Posterior vena cava (tissue), 2 donors: ENCODE data around the gene AOPEP. TPM values are rescaled to one million over a fixed set of nuclear protein-coding genes. Genes with fewer than 3 reads are reported as not detected.
A peak's percentile ranks its signal among the peaks of the same experiment; 100 is the strongest.

Experiments
- DNase-seq: peaks from one replicate; pipeline ENCODE4 v3.0.0-alpha.2; 2020; ENCODE audit warnings: low spot score
- intact Hi-C, 2 donors: fragments of 100-400 bp; cut with DNase I; formaldehyde crosslinking; loops; one replicate each; pipeline versions ENCODE4 v1.14.1 to v1.14.2; 2022 to 2023
- total RNA-seq, 2 donors: library from RNA; stranded (reverse); fragmentation: NEBNext Ultra II Directional; extraction: Animal tissue kit (Norgen Biotek cat#: 25700); gene quantifications; one replicate each; pipeline ENCODE4 v1.2.1, GENCODE V29; 2021
- donor health status: DM: yes; HTN: yes; CAD: no.
- donor health status: DM: yes; HTN: yes; CAD: no.

AOPEP gene
- total RNA-seq, 2 donors from 2014 or later = 124 to 138 TPM

DNA sequence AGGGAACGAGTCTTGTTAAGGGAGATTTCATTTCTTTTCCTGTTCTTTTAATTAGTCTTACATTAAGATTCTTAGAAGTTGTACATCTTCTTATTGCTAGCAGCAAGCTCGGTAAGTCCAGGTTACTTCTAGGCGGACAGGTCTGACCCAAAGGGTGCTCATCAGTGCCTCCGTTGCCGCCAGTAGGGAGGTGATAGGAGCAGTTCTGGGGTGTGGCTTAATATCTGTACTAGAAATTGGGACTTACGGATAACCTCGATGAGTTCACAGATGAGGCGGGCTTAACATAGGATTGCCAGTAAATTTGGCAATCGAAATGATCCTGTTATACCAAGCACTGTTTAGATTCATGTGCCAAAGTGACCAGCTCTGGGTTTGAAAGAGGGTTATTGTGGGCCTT is 312.2 kb downstream of the AOPEP start:
- DNase-seq = no peak
- intact Hi-C loops = no loop called here

DNA sequence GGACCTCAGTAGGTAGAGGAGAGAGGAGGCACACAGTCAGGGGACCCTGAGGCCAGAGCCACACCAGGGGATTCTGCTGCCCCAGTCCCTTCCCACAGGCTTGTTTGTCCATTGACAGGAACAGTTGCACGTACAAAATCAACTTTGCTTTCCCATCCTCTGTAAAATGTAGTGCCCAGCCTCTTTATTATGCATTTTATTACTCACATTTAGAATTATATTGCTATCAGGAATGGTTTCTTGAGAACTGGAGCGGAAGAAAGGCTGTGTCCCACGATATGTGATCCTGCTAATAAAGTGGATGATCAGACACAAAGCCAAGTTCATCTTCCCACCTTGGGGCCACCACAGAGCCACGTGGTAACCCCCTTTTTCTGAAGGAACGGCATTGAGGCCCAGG is 313.6 kb downstream of the AOPEP start:
- intact Hi-C loops = no loop called here
- no peak for DNase-seq

- DNase-seq = no peak
- intact Hi-C loops = no loop called here
These were observed 317.3 kb downstream of the AOPEP start for GRCh38 chr9:95043826-95044225.

GRCh38 chr9:95044731-95045508 is 318.4 kb downstream of the AOPEP start:
- DNase-seq = no peak
- intact Hi-C loops = no loop called here

- intact Hi-C loops = no loop called here
- DNase-seq = no peak
These were observed 319.3 kb downstream of the AOPEP start for GRCh38 chr9:95045751-95046150.

DNA sequence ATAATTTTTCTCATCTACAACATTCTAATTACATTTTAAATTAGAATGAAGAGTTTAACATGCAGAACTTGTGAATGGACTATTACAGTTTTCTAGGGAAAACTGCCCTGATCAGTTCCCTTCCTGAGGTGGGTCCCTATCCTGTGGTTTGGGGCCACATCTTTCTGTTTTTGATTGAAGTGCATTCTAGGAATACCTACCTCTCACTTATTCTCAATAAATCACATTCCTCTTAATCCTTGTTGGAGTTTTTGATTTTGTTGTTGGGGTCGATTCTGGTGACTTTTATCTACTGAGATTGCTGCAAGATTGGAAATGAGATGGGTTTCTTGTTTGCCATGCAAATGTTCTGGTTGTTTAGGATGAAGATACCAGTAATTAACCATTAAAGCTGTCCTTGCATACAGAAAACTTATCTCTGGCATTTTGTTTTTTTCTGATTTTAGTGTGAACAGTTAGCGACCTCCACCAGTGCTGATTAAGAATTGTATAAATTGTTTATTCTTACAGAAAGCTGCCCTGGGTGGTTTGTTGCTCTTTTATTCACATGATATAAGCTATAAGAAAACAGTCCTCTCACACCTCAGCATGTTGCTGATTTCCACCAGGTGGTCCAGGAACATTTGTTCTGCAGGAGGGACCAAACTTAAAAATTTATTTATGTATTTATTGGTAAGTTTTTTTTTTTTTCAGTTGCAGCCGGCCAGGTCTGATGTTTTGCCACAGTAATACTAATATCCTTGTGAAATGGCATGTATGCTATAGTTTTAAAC is 321.1 kb downstream of the AOPEP start:
- DNase-seq = no peak
- intact Hi-C loops = no loop called here

GRCh38 chr9:95048225-95049087 is 322.0 kb downstream of the AOPEP start:
- DNase-seq = peak; percentile 86
- intact Hi-C loops = no loop called here

GRCh38 chr9:95049761-95050160 is 323.3 kb downstream of the AOPEP start:
- intact Hi-C loops = loop anchor here in 1 of 2 donors (5.0 kb wide), 1 partner anchor 82 kb away; no protein-coding TSS in a partner anchor
- no peak for DNase-seq

DNA sequence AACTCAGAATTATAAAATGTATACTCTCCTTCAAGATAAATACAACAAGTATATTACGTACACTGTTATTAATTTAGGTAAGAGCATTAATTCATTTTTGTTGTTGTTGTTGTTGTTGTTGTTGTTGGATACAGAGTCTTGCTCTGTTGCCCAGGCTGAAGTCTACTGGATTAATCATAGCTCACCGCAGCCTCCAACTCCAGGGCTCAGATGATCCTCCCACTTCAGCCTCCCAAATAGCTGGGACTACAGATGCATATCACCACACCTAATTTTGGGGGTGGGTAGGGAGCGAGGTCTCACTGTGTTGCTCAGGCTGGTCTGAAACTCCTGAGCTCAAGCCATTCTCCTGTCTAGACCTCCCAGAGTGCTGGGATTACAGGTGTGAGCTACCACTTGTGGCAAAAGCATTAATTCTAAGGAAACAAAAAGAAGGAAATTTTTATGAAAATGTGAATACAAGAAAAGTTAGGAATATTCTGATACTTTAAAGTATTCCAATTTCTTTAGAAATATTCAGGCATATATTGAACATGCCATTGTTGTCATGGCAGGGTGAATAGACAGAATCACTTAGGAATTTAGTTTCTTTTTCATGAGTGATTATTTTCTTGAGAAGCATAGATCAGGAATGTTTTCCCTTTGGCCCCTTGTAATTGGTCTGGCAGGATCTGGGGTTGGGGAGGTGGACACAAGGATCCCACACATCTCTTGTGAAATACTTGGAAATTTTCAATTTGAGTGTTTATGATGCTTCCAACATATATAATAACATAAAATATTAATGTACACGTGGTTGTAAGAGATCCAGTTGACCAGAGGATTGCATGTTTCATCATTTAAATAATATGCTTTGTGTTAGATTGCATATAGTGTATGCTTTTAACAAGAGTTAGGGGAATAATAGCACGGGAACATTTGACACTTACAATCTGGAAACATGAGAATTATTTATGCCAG is 327.4 kb downstream of the AOPEP start:
- intact Hi-C loops = loop anchor here in 1 of 2 donors (5.0 kb wide), 1 partner anchor 87 kb away; no protein-coding TSS in a partner anchor

DNA sequence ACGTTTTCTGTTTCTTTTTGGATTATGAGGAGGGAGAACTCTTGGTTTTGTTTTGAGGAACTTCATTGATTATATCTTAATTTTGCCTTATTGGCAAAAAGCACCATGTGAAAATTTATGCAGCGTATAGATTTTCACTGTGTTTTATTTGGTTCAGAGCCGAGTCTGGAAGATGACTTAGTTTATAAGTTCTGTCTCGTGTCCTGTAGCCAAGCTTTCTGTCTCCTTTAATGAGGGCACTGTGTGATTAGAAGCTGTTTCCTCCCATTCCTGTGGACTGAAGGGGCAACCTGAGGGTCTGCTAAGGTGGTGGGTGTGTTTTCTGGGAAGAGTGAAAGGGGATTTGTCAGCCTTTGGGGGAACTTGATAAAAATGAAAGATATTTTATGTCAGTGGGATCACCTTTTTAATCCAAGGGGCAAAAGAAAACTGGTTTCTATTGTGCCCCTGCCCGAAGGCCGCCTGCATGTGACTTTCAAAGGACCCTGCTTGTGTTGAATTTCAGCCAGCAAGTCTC is 328.9 kb downstream of the AOPEP start:
- DNase-seq = no peak
- intact Hi-C loops = no loop called here

More for the DNA sequence above, 327.4 kb downstream of the AOPEP start:
- DNase-seq = no peak

GRCh38 chr9:95055851-95056551 is 329.5 kb downstream of the AOPEP start:
- DNase-seq = no peak
- intact Hi-C loops = no loop called here

DNA sequence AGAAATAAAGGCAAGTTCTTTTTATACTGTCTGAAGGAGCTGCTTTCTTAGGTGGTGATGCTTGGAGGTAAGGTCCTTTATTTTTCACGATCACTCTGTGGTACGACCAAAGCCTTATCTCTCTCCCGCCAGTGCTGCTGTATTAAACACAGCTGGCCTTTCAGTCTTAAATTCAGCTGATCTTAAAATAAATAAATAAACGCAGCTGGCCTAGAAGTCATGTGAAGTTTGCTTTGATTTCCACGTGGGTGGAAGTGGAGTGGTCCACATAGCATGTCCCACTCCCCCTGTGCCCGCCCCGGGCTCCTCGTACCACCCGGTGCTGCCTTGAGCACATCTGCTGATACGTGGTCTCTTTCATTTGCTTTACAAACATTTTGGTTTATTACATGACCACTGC is 330.6 kb downstream of the AOPEP start:
- intact Hi-C loops = no loop called here
- DNase-seq = no peak

- no peak for DNase-seq
- intact Hi-C loops = no loop called here
These were observed 331.8 kb downstream of the AOPEP start for GRCh38 chr9:95058121-95058785.

DNA sequence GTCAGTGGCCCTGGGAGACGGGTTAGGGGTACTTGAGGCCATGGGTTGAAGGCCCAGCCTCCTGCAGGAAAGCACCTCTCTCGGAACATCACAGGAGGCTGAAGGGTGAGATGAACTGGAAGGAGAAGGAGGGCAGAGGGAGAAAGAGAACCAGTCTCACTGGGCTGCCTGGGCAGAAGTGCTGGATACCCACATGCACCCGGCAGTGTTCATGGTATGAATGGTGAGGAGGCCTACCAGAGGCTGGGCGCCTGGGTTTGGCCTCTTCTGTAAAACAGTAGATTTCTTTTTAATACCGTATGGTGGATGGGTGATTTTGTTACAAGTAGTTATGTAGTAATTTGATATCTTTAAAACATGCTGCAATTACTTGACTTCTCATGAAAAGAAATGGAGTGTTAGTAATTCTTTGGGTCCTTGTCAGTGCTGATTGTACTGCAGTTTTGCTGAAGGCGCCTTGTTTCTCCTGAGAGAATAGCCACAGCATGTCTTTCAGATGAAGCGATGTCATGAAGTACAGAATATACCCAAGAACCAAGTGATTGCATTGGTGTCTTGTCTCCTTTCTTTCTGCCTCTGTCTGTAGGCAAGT is 332.4 kb downstream of the AOPEP start:
- no peak for DNase-seq
- intact Hi-C loops = no loop called here

DNA sequence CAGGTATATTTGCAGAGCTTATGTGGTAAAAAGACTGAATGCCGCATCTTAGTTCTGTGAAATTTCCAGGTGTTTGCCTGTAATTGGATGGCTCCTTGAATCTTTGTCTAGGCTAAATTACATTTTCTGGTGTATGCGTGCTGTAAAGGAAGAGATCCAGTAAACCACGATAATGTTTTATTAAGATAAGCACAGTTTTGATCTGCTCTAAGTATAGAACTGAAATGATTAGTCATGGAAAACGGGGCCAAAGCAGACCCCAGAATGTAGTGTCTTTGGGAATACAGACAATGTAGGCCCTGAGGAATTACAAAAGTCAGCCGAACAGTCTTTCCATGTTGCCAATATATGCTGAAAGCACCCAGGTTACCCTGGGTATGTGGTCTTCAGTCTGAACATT is 333.7 kb downstream of the AOPEP start:
- no peak for DNase-seq
- intact Hi-C loops = loop anchor here in 1 of 2 donors (5.0 kb wide), 1 partner anchor 48 kb away; no protein-coding TSS in a partner anchor

DNA sequence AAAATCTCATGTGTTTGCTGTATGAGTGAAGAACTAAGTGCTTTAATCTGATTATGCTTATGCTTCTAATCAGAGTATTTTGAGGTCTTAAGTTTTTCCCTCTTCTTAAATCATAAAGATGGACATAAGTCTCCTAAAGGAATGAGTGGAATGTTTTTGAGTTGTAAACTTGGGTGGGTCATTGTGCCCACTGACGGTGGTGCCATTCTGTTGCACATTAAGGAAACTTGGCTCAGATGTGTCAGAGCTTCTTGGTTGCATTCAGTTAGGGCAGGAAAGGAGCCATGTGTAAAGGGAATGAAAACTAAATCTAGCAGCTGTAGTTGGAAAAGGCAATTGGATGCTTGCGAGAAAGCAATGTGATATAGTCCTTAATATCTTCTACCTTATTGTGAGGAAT is 334.4 kb downstream of the AOPEP start:
- DNase-seq = no peak
- intact Hi-C loops = loop anchor here in 1 of 2 donors (5.0 kb wide), 1 partner anchor 49 kb away; no protein-coding TSS in a partner anchor
